DND-41 (cell line): ENCODE results near the gene STARD13.

Experiments used
- ATAC-seq: fragments of 200-7000 bp; cut with Tn5 transposase; 3 replicates; pipeline ENCODE4 v1.9.1; 2021; ENCODE audit warnings: low read depth; ENCODE audit not compliant: insufficient read depth
- DNase-seq: peaks from one replicate; pipeline ENCODE4 v3.0.0-alpha.2; 2020
- H2AFZ ChIP-seq: 2 replicates; pipeline ENCODE4 v1.6.0; 2012; ENCODE audit warnings: low read depth, low read length
- H3K27ac ChIP-seq: 2 replicates; pipeline ENCODE4 v1.5.1; 2012; ENCODE audit warnings: low read length, inconsistent platforms
- H3K27me3 ChIP-seq: fragments of 200-600 bp; sonication (generic); 2 replicates; pipeline ENCODE4 v1.6.0; 2012; ENCODE audit warnings: low read length, mild to moderate bottlenecking, inconsistent platforms; ENCODE audit not compliant: insufficient read depth, poor library complexity
- H3K36me3 ChIP-seq: 2 replicates; pipeline ENCODE4 v1.5.1; 2012; ENCODE audit warnings: low read length, inconsistent platforms; ENCODE audit not compliant: insufficient read depth
- H3K4me1 ChIP-seq: 2 replicates; pipeline ENCODE4 v1.5.1; 2012; ENCODE audit warnings: mild to moderate bottlenecking, low read length; ENCODE audit not compliant: insufficient read depth
- H3K4me2 ChIP-seq: 2 replicates; pipeline ENCODE4 v1.6.0; 2012; ENCODE audit warnings: mild to moderate bottlenecking, moderate library complexity, low read length, inconsistent platforms; ENCODE audit not compliant: insufficient read depth
- H3K4me3 ChIP-seq, 2 experiments: fragments of 200-600 bp in 1 of 2; shearing (Covaris generic) in 1 of 2; 2 replicates each; pipeline ENCODE4 v1.5.1; 2012 to 2016; ENCODE audit warnings: inconsistent platforms in 2 of 2, low read length in 2 of 2, mild to moderate bottlenecking in 2 of 2, low read depth in 1 of 2, moderate library complexity in 1 of 2
- H3K79me2 ChIP-seq: 2 replicates; pipeline ENCODE4 v1.6.0; 2012; ENCODE audit warnings: low read length, inconsistent platforms; ENCODE audit not compliant: insufficient read depth
- H3K9ac ChIP-seq: 2 replicates; pipeline ENCODE4 v1.6.0; 2012; ENCODE audit warnings: low read depth, mild to moderate bottlenecking, inconsistent platforms, low read length, moderate library complexity
- H3K9me3 ChIP-seq: 2 replicates; pipeline ENCODE4 v1.5.1; 2012; ENCODE audit warnings: low read length, moderate library complexity, mild to moderate bottlenecking, inconsistent platforms; ENCODE audit not compliant: insufficient read depth, severe bottlenecking
- H4K20me1 ChIP-seq: 2 replicates; pipeline ENCODE4 v1.6.0; 2012; ENCODE audit warnings: low read length; ENCODE audit not compliant: insufficient read depth
- CTCF ChIP-seq: IDR thresholded peaks from 2 replicates; pipeline ENCODE4 v1.5.1; 2012; ENCODE audit warnings: borderline replicate concordance, low read length, moderate library complexity, mild to moderate bottlenecking; ENCODE audit not compliant: poor library complexity, severe bottlenecking; ENCODE audit errors: extremely low read depth
- EZH2 ChIP-seq: IDR thresholded peaks from 3 replicates; pipeline ENCODE4 v1.6.1; 2012; ENCODE audit warnings: borderline replicate concordance, low read depth, mild to moderate bottlenecking, moderate library complexity, low read length, inconsistent platforms; ENCODE audit not compliant: severe bottlenecking

STARD13 gene

GRCh38 chr13:33123066-33123859 is 162.3 kb downstream of the STARD13 start:
- Histone ChIP-seq H2AFZ (no peak overlapping the region; the same call in 1 of the 2 replicates), H3K79me2 (no peaks in the 10 kb centered on the region), H3K4me2 (no peak overlapping the region), H3K9ac (no peak overlapping the region), H3K4me1 (no peaks in the 10 kb centered on the region), H3K36me3 (no peaks in the 10 kb centered on the region), H3K4me3 (no peak overlapping the region), H4K20me1 (no peaks in the 10 kb centered on the region), H3K27me3 (no peaks in the 10 kb centered on the region), H3K9me3 (no peaks in the 10 kb centered on the region), H3K27ac (no peak overlapping the region)
- ATAC-seq: no peak
- TF ChIP-seq EZH2 (no peak), CTCF (no peak)
- DNase-seq: no peak

GRCh38 chr13:33119856-33120543 is 165.6 kb downstream of the STARD13 start:
- ATAC-seq: no peak
- no peaks in the 10 kb centered on the region for H3K4me1 ChIP-seq

GRCh38 chr13:33119022-33119781 is 166.4 kb downstream of the STARD13 start:
- Histone ChIP-seq H4K20me1 (no peaks in the 10 kb centered on the region), H3K36me3 (no peaks in the 10 kb centered on the region), H3K27ac (no peak overlapping the region), H3K4me2 (no peak overlapping the region), H3K4me3 (no peak overlapping the region), H3K79me2 (no peaks in the 10 kb centered on the region), H3K9ac (no peak overlapping the region), H2AFZ (no peak overlapping the region), H3K27me3 (no peaks in the 10 kb centered on the region), H3K9me3 (no peaks in the 10 kb centered on the region), H3K4me1 (no peaks in the 10 kb centered on the region)
- DNase-seq: no peak
- TF ChIP-seq EZH2: no peak
- TF ChIP-seq CTCF: no peak
- no peak for ATAC-seq

More at GRCh38 chr13:33119856-33120543, 165.6 kb downstream of the STARD13 start:
- Histone ChIP-seq H3K4me3 (no peak overlapping the region), H3K27ac (no peak overlapping the region), H3K79me2 (no peaks in the 10 kb centered on the region), H2AFZ (no peak overlapping the region), H3K9ac (no peak overlapping the region), H3K36me3 (no peaks in the 10 kb centered on the region), H3K9me3 (no peaks in the 10 kb centered on the region), H4K20me1 (no peaks in the 10 kb centered on the region), H3K27me3 (no peaks in the 10 kb centered on the region), H3K4me2 (no peak overlapping the region)
- DNase-seq: no peak
- TF ChIP-seq EZH2 (no peak), CTCF (no peak)
